HEK293 (cell line): ENCODE results near the gene NEB.

ENCODE experiments used
- BCL11A ChIP-seq: fragments of 450-650 bp; formaldehyde crosslinking; IDR thresholded peaks from 2 replicates; pipeline ENCODE4 v1.5.1; 2016; ENCODE audit warnings: low read depth, missing biosample characterization, missing genetic modification characterization
- YY1 ChIP-seq: fragments of 450-650 bp; formaldehyde crosslinking; IDR thresholded peaks from 2 replicates; pipeline ENCODE4 v1.5.1; 2018; ENCODE audit warnings: missing biosample characterization, missing genetic modification characterization
- ZBTB7A ChIP-seq: fragments of 450-650 bp; formaldehyde crosslinking; IDR thresholded peaks from 2 replicates; pipeline ENCODE4 v1.5.1; 2016; ENCODE audit warnings: low read depth, missing biosample characterization, missing genetic modification characterization
- ZNF777 ChIP-seq: fragments of 450-650 bp; formaldehyde crosslinking; IDR thresholded peaks from 2 replicates; pipeline ENCODE4 v1.5.1; 2017; ENCODE audit warnings: missing biosample characterization, missing genetic modification characterization, borderline replicate concordance
- TF ChIP-seq, protein P1 (sequence below): fragments of 450-650 bp; formaldehyde crosslinking; IDR thresholded peaks from 2 replicates; pipeline ENCODE4 v1.5.1; 2016; ENCODE audit warnings: missing biosample characterization, missing genetic modification characterization
- TF ChIP-seq, protein P2 (sequence below): fragments of 450-650 bp; formaldehyde crosslinking; IDR thresholded peaks from 2 replicates; pipeline ENCODE4 v1.5.1; 2016; ENCODE audit warnings: missing biosample characterization, missing genetic modification characterization

DNA sequence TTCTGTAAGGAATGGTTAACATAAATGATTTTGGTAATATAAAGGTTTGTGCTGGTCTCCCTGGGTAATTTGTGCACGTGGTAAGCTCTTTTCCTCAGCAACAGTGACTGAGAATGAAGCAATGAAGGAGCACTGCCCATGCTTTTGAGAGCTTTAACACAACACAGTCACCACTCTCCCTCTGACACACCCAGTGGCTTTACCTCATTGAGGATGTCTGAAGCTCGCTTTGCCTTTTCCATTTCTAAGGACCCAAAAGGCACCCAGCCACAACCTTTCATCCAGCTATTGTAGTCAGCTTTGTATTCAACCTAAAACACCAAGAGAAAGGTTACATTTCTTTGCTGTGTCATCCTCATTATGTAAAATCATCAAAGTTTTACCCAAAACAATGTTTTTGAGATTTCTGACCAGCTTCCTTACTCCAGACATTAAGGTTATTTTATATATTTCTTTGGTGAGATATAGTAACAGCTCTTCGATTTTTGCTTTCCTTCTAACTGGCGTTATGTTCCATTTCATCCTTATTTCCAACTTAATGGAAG lies 51.7 kb downstream of the NEB start:
- TF ChIP-seq, protein P1, sequence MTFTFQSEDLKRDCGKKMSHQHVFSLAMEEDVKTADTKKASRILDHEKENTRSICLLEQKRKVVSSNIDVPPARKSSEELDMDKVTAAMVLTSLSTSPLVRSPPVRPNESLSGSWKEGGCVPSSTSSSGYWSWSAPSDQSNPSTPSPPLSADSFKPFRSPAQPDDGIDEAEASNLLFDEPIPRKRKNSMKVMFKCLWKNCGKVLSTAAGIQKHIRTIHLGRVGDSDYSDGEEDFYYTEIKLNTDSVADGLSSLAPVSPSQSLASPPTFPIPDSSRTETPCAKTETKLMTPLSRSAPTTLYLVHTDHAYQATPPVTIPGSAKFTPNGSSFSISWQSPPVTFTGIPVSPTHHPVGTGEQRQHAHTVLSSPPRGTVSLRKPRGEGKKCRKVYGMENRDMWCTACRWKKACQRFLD (tag by site-specific recombination) = no peak
- no peak for TF ChIP-seq ZNF777 (tag by site-specific recombination)
- no peak for TF ChIP-seq YY1
- TF ChIP-seq, protein P2, sequence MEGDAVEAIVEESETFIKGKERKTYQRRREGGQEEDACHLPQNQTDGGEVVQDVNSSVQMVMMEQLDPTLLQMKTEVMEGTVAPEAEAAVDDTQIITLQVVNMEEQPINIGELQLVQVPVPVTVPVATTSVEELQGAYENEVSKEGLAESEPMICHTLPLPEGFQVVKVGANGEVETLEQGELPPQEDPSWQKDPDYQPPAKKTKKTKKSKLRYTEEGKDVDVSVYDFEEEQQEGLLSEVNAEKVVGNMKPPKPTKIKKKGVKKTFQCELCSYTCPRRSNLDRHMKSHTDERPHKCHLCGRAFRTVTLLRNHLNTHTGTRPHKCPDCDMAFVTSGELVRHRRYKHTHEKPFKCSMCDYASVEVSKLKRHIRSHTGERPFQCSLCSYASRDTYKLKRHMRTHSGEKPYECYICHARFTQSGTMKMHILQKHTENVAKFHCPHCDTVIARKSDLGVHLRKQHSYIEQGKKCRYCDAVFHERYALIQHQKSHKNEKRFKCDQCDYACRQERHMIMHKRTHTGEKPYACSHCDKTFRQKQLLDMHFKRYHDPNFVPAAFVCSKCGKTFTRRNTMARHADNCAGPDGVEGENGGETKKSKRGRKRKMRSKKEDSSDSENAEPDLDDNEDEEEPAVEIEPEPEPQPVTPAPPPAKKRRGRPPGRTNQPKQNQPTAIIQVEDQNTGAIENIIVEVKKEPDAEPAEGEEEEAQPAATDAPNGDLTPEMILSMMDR (tag by site-specific recombination) = no peak
- no peak for TF ChIP-seq ZBTB7A
- TF ChIP-seq BCL11A = no peak
